Fibroblast of skin of back (primary cell): ENCODE results near the gene APC.
"Not testable (repeated sequence)": the region's sequence is repeated elsewhere in the genome, so short reads cannot be mapped to it uniquely, and the experiment has no call there.

ENCODE experiments used
- DNase-seq: peaks from one replicate; pipeline ENCODE4 v3.0.0-alpha.2; 2013

APC gene

GRCh38 chr5:112860929-112861637, 123.4 kb downstream of the APC start, which contains the start of gene SRP19:
Gene SRP19, plus strand, starts transcription at chr5:112861287. Its CDS starts 90 bp downstream, at chr5:112861377.
- peak; percentile 98 for DNase-seq

DNA sequence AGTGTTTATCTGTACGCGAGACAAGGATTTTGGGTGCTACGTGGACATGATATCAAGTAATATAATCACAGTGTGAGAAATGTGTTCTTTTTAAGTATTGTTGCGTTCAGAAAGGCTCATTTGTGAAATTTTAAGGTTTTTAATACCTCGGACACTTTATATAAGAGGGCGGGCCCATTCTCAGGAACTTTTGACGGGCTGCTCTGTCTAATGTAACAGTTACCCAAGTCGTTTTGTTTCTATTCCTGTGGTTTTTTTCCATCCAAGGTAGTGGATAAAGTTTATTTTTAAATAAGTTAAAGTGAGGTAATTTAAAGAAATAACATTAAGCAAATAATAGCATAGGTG, 123.9 kb downstream of the APC start:
- no peak for DNase-seq

GRCh38 chr5:112862085-112862484, 124.4 kb downstream of the APC start:
- DNase-seq = no peak

DNA sequence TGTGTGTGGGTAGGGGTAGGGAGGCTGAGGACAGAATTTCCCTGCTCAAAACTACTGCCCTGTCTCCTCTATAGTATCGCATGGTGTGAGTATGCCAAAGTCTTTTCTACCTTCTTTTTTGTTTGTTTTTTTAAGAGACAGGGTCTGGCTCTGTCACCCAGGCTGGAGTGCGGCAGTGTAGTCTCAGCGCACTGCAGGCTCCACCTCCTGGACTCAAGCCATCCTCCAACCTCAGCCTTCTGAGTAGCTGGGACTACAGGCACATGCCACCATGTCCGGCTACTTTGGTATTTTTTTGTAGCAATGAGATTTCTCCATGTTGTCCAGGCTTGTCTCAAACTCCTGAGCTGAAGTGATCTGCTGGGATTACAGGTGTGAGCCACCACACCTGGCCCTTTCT, 125.9 kb downstream of the APC start:
- peak; percentile 13 for DNase-seq

- no peak for DNase-seq
Measured at GRCh38 chr5:112865128-112865527, 127.4 kb downstream of the APC start.

DNA sequence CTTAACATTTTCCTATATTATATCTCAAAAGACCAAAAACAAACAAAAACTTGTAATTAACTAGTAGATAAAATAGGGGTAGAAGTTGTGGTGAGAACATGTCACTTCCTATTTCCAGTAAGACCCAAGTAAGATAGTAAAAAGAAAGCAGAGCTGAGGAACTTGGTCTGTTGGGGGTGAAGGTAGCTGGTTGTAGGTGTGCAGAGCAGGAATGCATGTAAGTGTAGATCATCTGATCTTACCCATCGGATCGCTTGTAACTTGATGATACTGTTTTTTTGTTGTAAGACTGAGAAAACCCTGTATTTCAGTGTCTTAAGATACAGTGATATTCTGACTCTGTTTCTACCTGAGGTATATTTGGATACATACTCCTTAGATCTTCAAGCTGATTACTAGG, 129.1 kb downstream of the APC start:
- DNase-seq = no peak

- DNase-seq = no peak
Measured at GRCh38 chr5:112867411-112867810, 129.7 kb downstream of the APC start.

DNA sequence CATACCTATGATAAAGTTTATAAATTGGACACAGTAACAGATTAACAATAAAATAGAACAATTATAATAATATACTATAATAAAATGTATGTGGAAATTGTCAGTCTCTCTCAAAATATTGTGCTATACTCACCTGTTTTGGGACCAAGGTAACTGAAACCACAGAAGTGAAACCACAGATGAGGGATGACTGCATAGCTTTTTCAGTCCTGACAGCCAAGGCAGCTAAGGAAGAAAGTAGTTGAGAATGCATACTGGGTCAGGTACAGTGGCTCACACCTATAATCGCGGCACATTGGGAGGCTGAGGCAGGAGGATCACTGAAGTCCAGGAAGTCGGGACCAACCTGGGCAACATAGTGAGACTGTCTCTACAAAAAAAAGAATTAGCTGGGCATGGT, 132.3 kb downstream of the APC start:
- DNase-seq = no peak

DNA sequence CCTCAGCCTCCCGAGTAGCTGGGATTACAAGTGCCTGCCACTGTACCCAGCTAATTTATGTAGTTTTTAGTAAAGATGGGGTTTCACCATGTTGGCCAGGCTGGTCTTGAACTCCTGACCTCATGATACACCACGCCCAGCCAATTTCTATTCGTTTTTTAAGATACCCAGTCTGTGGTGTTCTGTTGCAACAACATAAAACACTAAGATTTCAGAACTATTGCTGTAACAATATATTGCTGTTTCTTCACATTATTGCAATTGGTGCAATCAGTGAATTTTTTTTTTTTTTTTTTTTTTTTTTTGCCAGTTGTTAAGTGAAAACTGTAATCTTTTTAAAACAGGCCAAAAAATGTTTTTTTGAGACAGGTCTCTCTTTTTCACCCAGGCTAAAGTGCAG, 133.3 kb downstream of the APC start:
- no peak for DNase-seq

DNA sequence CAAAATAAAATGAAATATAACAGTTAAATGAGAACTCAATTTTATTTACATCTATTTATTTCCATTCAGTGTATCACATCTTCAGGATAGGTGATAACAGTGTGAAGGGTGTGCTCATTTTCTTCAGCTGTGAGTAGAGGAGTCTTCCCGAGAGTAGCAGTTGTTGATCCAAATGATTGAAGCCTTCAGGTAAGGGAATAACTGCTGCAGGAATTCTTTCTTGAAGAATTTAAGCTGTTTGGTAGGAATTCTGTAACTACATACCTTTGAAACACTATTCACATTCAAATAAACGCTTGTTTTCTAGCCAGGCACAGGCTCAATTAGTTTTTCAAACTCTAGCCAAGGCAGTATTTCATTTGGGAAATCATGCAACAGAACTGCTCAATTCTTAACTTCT, 138.7 kb downstream of the APC start:
- no peak for DNase-seq

GRCh38 chr5:112878101-112878500, 140.4 kb downstream of the APC start:
- DNase-seq = no peak

- DNase-seq = no peak
Measured at GRCh38 chr5:112878760-112879159, 141.1 kb downstream of the APC start.

DNA sequence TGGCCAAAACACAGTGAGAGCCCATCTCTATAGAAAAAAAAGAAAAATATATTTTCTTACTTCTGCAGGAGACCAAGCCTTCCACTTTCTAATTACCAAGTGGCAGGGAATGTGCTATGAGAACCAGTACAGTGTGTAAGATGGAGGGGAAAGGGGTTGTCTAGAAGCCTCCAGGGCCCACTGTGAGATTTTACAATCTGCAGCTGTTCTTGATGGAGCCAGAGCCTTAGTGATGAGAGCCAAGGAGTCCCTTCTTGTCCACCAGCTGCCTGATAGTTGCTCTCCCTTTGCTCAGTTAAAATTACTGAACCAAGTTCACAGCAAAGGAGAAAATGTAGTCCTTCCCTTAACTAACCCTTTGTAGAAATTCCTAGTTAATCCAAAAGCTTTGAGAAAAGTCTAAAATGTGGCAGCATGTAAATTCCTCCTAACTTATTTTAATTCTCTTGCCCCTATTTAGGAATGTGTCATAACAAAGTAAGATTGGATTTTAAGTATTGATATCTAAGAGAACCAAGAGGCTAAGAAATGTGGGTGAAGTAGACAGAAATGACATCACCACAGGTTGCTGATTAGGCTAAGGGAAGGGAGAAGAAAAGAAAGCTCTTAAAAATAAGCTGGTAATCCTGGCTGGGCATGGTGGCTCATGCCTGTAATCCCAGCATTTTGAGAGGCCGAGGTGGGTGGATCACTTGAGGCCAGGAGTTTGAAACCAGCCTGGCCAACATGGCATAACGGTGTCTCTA, 142.7 kb downstream of the APC start:
- no peak for DNase-seq

DNA sequence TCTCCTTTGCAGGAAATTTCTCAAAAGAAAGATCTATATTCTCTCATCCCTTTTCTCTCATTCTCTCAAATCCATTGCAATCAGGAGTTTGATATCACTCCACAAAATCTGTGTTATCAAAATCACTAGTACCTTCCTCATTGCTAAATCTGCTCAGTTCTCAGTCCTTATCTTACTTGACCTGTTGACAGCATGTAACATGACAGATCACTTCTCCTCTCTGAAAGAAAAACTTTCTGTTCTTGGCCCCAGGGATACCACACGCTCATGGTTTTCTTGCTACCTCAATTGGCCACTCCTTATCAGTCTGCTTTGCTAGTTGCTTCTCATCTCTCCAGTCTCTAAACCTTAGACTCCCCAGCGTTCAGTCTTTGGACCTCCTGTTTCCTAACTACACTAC, 145.5 kb downstream of the APC start:
- no peak for DNase-seq

DNA sequence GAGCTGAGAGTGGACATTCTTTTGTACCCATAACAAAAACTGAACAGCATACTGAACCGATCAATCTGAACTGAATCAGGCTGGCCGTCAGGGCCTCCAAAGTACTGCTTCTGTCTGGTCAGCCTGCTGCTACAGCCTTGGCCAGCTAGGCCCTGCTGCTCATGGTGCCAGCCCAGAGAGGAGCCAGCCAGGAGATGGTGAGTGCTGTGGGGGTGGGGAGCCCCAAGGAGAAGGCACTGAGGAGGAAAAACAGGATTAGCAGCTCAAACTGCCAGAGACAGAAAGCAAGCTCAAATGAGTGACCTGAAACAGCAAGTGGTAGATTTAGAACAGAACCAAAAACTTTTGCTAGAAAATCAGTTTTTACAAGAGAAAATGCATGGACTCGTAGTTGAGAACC, 147.3 kb downstream of the APC start:
- DNase-seq = no peak

DNA sequence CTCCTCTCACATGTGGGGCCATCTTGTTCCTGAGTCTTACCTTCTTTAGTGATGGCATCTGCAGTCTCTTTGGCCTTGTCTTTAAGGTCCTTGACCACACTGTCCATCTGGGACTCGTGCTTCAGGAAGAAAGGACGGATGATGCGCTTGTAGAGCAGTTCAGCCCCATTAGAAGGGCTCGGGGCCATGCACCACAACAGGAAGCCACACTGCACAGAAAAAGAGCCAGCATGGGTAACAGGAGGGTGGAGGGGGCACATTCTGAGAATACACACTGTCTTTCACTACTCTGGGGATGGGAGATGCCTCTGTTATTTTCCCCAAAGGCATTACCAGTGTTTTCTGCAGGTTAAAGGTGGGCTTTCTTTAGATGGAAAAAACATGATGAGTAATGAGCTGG, 149.3 kb downstream of the APC start:
- DNase-seq = no peak

DNA sequence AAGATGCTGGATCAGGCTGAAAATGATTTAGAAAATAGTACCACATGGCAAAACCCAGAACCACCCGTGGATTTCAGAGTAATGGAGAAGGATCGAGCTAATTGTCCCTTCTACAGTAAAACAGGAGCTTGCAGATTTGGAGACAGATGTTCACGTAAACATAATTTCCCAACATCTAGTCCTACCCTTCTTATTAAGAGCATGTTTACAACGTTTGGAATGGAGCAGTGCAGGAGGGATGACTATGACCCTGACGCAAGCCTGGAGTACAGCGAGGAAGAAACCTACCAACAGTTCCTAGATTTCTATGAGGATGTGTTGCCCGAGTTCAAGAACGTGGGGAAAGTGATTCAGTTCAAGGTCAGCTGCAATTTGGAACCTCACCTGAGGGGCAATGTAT, 154.4 kb downstream of the APC start:
- not testable (repeated sequence) for DNase-seq

DNA sequence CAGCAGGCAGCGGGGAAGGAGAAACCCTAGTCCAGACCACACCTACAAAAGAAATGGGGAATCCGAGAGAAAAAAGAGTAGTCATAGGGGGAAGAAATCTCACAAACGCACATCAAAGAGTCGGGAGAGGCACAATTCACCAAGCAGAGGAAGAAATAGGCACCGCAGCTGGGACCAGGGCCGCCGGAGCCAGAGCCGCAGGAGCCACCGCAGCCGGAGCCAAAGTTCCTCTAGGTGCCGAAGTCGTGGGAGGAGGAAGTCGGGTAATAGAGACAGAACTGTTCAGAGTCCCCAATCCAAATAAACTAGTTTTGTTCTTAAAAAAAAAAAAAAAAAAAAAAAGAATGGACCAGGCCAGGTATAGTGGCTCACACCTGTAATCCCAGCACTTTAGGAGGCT, 155.1 kb downstream of the APC start:
- DNase-seq = no peak

DNA sequence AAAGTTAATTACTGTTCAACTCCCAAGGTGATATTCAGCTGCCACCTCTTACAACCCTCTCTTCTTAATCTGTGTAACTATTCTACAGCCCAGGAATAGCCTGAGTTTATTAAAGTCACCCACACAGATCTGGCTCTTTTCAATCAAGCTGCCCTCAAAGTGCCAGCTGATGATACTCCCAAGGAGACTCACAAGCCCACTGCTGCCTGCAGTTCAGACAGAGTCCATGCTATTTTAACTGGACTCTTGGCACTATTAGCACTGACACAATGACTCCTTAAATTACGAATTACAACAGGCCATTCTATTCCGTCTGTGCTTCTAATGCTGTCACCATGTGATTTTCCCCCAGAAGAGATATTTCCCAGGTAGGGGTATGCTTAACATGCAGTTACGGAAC, 158.0 kb downstream of the APC start:
- no peak for DNase-seq
